Fibroblast of pulmonary artery (primary cell): ENCODE measurements around the gene AZU1.

ENCODE experiments used
- DNase-seq: peaks from one replicate; pipeline ENCODE4 v3.0.0-alpha.2; 2010; ENCODE audit warnings: low read depth
- H3K4me3 ChIP-seq: replicated peaks from 2 replicates; pipeline ENCODE4 v1.5.1; 2011; ENCODE audit warnings: low read depth, mild to moderate bottlenecking, control low read depth, low read length, moderate library complexity
- TF ChIP-seq, protein P1 (sequence below): IDR thresholded peaks from 2 replicates; pipeline ENCODE4 v1.5.1; 2011; ENCODE audit warnings: mild to moderate bottlenecking, control low read depth, low read length, inconsistent platforms; ENCODE audit errors: missing control alignments

AZU1 gene

DNA sequence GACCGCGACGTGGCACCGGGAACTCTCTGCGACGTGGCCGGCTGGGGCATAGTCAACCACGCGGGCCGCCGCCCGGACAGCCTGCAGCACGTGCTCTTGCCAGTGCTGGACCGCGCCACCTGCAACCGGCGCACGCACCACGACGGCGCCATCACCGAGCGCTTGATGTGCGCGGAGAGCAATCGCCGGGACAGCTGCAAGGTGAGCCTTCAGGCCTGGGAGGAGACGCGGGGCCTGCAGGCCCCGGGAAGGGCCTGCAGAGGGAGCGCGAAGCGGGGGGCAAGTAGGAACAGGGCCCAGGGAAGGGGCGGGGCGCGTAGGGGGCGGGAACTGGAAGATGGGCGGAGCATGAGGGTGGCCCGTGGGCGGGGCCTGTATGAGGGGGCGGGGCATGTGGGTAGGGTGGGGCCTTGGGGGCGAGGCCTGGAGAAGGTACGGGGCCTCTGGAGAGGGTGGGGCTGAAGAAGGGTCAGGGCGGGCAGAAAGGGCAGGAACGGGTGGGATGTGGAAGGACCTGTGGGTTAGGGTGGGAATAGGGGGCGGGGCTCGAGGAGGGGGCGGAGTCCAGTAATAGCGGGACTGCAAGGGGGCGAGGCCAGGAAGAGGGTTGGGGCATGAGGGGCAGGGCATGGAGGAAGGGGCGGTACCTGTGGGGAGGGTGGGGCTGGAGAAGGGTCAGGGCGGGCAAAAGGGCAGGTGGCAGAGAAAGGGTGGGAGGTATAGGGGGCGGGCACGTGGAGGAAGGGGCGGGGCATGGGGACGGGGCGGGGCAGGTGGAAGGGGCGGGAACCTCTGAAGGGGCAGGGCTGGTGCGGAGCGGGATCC lies 34.3 kb downstream of the AZU1 start:
- H3K4me3 ChIP-seq, result no peak overlapping the region
- peak; percentile 28 for DNase-seq
- TF ChIP-seq, protein P1, sequence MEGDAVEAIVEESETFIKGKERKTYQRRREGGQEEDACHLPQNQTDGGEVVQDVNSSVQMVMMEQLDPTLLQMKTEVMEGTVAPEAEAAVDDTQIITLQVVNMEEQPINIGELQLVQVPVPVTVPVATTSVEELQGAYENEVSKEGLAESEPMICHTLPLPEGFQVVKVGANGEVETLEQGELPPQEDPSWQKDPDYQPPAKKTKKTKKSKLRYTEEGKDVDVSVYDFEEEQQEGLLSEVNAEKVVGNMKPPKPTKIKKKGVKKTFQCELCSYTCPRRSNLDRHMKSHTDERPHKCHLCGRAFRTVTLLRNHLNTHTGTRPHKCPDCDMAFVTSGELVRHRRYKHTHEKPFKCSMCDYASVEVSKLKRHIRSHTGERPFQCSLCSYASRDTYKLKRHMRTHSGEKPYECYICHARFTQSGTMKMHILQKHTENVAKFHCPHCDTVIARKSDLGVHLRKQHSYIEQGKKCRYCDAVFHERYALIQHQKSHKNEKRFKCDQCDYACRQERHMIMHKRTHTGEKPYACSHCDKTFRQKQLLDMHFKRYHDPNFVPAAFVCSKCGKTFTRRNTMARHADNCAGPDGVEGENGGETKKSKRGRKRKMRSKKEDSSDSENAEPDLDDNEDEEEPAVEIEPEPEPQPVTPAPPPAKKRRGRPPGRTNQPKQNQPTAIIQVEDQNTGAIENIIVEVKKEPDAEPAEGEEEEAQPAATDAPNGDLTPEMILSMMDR, result no peak

DNA sequence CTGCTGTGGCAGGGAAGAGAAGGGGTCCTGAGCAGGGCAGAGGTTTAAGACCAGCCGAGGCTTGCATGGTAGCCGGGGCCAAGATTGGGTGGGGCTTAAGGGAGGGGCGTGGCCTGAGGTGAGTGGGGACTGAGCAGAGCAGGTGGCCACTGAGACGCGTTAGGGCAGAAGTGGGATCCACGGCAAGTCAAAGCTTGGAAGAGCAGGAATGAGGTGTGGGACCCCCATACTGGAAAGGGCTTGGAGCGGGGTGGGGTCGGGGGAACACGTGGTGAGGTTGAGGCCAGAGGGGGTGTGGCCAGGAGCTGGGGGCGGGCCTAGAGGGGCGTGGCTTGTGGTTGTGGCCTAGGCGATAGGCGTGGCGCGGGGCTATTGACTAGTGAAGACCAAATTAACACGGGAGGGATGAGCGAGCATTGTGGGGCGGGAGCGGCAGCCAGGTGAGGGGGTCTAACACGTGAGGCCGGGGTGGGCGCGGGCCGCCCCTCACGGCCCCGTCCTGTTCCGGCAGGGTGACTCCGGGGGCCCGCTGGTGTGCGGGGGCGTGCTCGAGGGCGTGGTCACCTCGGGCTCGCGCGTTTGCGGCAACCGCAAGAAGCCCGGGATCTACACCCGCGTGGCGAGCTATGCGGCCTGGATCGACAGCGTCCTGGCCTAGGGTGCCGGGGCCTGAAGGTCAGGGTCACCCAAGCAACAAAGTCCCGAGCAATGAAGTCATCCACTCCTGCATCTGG lies 35.1 kb downstream of the AZU1 start:
- DNase-seq, result peak; percentile 35
- no peak overlapping the region for H3K4me3 ChIP-seq
- TF ChIP-seq, protein P1, result no peak

DNA sequence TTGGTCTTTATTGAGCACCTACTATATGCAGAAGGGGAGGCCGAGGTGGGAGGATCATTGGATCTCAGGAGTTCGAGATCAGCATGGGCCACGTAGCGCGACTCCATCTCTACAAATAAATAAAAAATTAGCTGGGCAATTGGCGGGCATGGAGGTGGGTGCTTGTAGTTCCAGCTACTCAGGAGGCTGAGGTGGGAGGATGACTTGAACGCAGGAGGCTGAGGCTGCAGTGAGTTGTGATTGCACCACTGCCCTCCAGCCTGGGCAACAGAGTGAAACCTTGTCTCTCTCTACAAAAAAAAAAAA lies 35.6 kb downstream of the AZU1 start:
- no peak overlapping the region for H3K4me3 ChIP-seq
- TF ChIP-seq, protein P1, result no peak
- no peak for DNase-seq

DNA sequence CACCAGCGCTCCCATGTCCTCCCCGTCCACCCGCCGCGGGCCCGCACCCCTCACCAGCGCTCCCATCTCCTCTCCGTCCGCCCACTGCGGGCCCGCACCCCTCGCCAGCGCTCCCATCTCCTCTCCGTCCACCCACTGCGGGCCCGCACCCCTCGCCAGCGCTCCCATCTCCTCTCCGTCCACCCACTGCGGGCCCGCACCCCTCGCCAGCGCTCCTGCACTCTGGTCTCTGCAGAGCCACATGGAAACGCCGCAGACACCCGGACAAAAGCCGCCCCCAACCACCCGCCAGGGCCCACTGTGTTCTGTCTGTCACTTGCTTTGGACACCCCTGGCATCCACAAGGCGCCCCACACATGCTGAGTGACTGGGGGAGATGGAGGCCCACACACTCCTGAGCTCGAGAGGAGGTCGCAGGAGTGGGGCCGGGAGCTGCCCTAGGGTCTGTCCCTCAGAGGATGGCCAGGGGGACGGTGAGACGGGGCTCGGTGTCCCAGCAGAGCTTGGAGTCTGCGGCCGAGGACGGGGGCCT lies 39.2 kb downstream of the AZU1 start:
- TF ChIP-seq, protein P1, result no peak
- DNase-seq, result no peak
- H3K4me3 ChIP-seq, result no peak overlapping the region

DNA sequence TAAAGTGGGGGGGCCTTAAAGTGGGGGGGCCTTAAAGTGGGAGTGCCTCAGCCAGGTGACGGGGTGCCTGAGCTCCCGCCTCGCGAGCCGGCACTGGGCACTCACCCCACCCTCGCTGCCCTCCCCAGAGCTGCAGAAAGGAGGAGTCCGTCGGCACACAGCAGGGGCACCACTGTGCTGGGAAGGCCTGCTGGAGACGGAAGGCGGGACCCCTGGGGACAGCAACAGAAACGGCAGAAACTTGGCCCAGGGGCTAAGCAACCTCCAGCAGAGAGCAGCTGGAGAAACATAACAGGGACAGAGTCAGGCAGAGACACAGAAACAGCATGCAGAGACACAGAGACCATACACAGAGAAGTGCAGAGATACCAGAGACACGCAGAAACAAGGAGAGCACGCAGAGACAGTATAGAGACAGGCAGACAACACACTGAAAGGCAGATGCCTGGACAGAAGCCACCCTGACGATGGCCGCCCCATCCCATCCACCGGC lies 39.7 kb downstream of the AZU1 start:
- H3K4me3 ChIP-seq, result no peak overlapping the region
- TF ChIP-seq, protein P1, result no peak
- DNase-seq, result no peak

DNA sequence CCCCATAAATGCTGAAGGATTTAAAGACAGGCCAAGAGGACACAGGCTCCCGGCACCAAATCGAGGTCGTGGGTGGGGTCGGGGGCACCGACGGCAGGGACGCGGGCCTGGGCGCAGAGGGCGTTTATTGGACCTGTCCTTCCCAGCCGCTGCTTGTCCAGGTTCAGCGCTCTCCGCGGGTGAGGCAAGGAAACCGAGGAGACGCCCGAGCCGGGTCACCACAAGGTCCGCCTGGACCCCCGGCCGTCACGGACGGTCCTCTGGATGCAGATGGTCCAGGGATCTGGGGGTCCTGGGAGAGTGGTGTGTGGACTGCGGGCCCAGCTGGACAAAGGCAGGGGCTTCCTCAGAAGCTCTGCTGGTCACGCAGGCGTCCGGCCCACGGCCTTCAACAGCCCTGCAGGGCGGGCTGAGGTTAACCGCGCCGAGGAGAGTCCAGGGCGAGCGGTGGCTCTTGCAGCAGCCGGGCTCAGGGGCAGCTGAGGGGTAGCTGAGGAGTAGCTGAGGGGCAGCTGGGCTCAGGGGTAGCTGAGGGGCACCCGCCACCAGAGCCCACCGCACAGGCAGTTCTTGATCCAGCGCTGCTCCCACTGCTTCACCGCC lies 40.3 kb downstream of the AZU1 start:
- H3K4me3 ChIP-seq, result no peak overlapping the region
- DNase-seq, result no peak
- TF ChIP-seq, protein P1, result no peak
